CD4-positive, alpha-beta T cell (primary cell): ENCODE results near the gene H3-3A. TPM values are rescaled to one million over a fixed set of nuclear protein-coding genes. Genes with fewer than 3 reads are reported as not detected.

Experiments used
- ATAC-seq: fragments of 200-7000 bp; cut with Tn5 transposase; one replicate; pipeline ENCODE4 v1.10.0; 2022; ENCODE audit warnings: mild to moderate bottlenecking; ENCODE audit not compliant: poor library complexity
- CTCF ChIA-PET: fragments of 350-600 bp; sonication (Branson Sonifier 250); formaldehyde crosslinking; loops from one replicate; lab custom pipeline; 2021; ENCODE audit warnings: antibody characterized with exemption, inconsistent platforms; lab: Charles Lee
- POLR2A ChIA-PET: fragments of 350-600 bp; sonication (Branson Sonifier 250); formaldehyde crosslinking; loops from one replicate; lab custom pipeline; 2021; ENCODE audit warnings: antibody characterized with exemption, inconsistent platforms; lab: Charles Lee
- DNase-seq, 14 experiments: peaks; one replicate each; pipeline ENCODE4 v3.0.0-alpha.2; 2013 to 2020; ENCODE audit warnings: mixed read lengths in 2 of 14
- H3K27ac ChIP-seq, 2 donors: one replicate each; pipeline versions ENCODE4 v1.5.1 to v1.7.0; 2013; ENCODE audit warnings: low read length in 2 of 2, low read depth in 1 of 2, mild to moderate bottlenecking in 1 of 2
- H3K27me3 ChIP-seq, 2 experiments: 1 replicate in 1 of 2; 2 replicates in 1 of 2; pipeline versions ENCODE4 v1.6.1 to v1.7.0; 2013; ENCODE audit warnings: low read length in 2 of 2, control low read depth in 1 of 2, mild to moderate bottlenecking in 1 of 2, moderate library complexity in 1 of 2; ENCODE audit not compliant: insufficient read depth in 2 of 2, control insufficient read depth in 1 of 2
- H3K36me3 ChIP-seq: one replicate; pipeline ENCODE4 v1.6.1; 2013; ENCODE audit warnings: low read length, control low read depth; ENCODE audit not compliant: insufficient read depth
- H3K4me1 ChIP-seq: one replicate; pipeline ENCODE4 v1.6.1; 2013; ENCODE audit warnings: low read length, control low read depth; ENCODE audit not compliant: insufficient read depth
- H3K4me3 ChIP-seq: one replicate; pipeline ENCODE4 v1.5.1; 2013; ENCODE audit warnings: mild to moderate bottlenecking, low read length, moderate library complexity
- H3K9me3 ChIP-seq, 2 experiments: 1 replicate in 1 of 2; 2 replicates in 1 of 2; pipeline versions ENCODE4 v1.6.1 to v1.7.0; 2013; ENCODE audit warnings: low read length in 2 of 2, mild to moderate bottlenecking in 2 of 2, control low read depth in 1 of 2, moderate library complexity in 1 of 2; ENCODE audit not compliant: control insufficient read depth in 1 of 2, insufficient read depth in 1 of 2
- H3K27ac Mint-ChIP-seq: one replicate; pipeline ENCODE4 v1.8.0; 2020; ENCODE audit warnings: mixed read lengths
- H3K27me3 Mint-ChIP-seq: one replicate; pipeline ENCODE4 v1.8.0; 2021; ENCODE audit warnings: mixed read lengths
- H3K36me3 Mint-ChIP-seq: one replicate; pipeline ENCODE4 v1.8.0; 2021; ENCODE audit warnings: low read depth, mixed read lengths
- H3K4me1 Mint-ChIP-seq: one replicate; pipeline ENCODE4 v1.8.0; 2021; ENCODE audit warnings: low read depth, mixed read lengths
- H3K4me3 Mint-ChIP-seq: one replicate; pipeline ENCODE4 v1.8.0; 2020; ENCODE audit warnings: mild to moderate bottlenecking, mixed read lengths
- H3K9me3 Mint-ChIP-seq: one replicate; pipeline ENCODE4 v1.8.0; 2020; ENCODE audit warnings: mixed read lengths
- CTCF ChIP-seq: fragments of 200-600 bp; IDR thresholded peaks from one replicate; pipeline ENCODE4 v1.8.0; 2022; ENCODE audit warnings: antibody characterized with exemption, mild to moderate bottlenecking
- intact Hi-C, 2 experiments: fragments of 100-400 bp; cut with DNase I in 1 of 2; cut with micrococcal nuclease in 1 of 2; formaldehyde crosslinking; loops; one replicate each; pipeline versions ENCODE4 v1.15.1 to v1.9.0; 2023 to 2025; cut with DNase I, micrococcal nuclease
- total RNA-seq, 174 experiments: library from RNA in 2 of 174; stranded (reverse) in 2 of 174; gene quantifications; one replicate each; pipeline ENCODE4 v1.2.3 and lab custom pipeline; 2021 to 2026

H3-3A gene
- total RNA-seq, 2 experiments from 2014 or later: 372 to 380 TPM

DNA sequence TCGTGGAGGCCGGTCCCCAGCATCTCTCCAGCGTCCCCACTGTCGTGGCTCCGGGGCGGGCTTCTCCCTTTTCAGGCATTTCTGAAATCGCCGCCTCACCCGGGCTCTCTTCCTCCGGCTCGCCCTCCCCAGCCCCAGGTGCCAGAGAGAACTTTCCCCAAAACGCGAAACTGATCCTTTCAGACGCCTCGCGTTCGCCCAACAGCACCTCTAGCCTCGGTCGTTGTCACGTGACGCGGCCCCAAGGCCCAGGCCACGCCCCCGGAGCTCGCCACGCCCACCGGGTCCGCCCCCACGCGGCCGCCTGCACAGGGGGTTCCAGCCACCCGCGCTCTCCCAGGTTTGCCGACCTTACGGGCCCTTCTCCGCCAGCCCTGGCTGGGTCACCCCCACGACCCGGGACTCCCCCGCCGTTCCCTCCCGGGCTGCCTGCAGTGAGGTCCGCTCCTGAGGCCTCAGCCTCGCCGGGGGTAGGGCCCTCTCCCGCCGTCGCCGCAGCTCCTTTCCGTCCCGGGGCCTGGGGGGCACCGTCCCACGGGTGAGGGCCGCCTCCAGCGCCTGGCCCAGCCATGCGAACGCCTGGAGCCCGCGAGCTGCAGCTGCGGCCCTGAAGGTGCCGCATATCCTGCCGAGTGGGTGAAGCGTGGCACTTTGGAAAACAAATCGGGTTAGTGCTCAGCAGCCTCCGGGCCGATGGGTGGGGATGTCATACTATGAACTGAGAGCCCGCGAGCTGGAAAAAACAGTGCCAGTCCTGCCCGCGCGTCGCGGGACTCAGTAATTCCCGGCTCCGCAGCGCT lies 21.0 kb downstream of the H3-3A start:
- no peaks in the 10 kb centered on the region for H3K36me3 Mint-ChIP-seq

GRCh38 chr1:226085675-226086285 lies 23.3 kb downstream of the H3-3A start:
- ChIA-PET POLR2A (no interaction called here), CTCF (interaction anchor here (1.5 kb wide), 1 partner anchor 21 kb away, joined by 3 read pairs; no protein-coding TSS in a partner anchor)
- no peaks in the 10 kb centered on the region for H3K9me3 ChIP-seq
- Mint-ChIP-seq H3K27me3 (no peaks in the 10 kb centered on the region), H3K4me3 (peak overlapping the region; percentile 45), H3K36me3 (no peaks in the 10 kb centered on the region), H3K4me1 (peaks cover 10% of the 10 kb centered on the region), H3K9me3 (no peaks in the 10 kb centered on the region), H3K27ac (no peak overlapping the region)
- no peak overlapping the region for H3K27ac ChIP-seq
- no peak for ATAC-seq
- TF ChIP-seq CTCF: no peak
- no peak overlapping the region for H3K4me3 ChIP-seq
- intact Hi-C loops: no loop called here
- H3K27me3 ChIP-seq: no peaks in the 10 kb centered on the region
- DNase-seq: peak in 1 of 14 experiments; percentile 24
- H3K36me3 ChIP-seq: no peaks in the 10 kb centered on the region
- peaks cover 19% of the 10 kb centered on the region for H3K4me1 ChIP-seq

More for the DNA sequence above, 21.0 kb downstream of the H3-3A start:
- Mint-ChIP-seq H3K27me3 (no peaks in the 10 kb centered on the region), H3K4me3 (peak overlapping the region; percentile 91), H3K4me1 (peaks cover 10% of the 10 kb centered on the region), H3K9me3 (no peaks in the 10 kb centered on the region), H3K27ac (peak overlapping the region; percentile 39)
- Histone ChIP-seq H3K4me1 (peaks cover 19% of the 10 kb centered on the region), H3K4me3 (peak overlapping the region; percentile 77), H3K36me3 (no peaks in the 10 kb centered on the region), H3K27me3 (no peaks in the 10 kb centered on the region), H3K27ac (peak overlapping the region in 1 of 2 donors; percentile 7), H3K9me3 (no peaks in the 10 kb centered on the region)
- CTCF ChIA-PET: interaction anchor here (0.6 to 4.3 kb wide), 5 partner anchors 17 to 306 kb away, joined by 3 to 23 read pairs (median 3); partner anchors contain the start of gene SRP9
- peak; percentile 83 to 96 (median 90) for DNase-seq
- peak; percentile 94 for ATAC-seq
- TF ChIP-seq CTCF: no peak
- intact Hi-C loops: loop anchor here in 1 of 2 experiments (5.0 kb wide), 1 partner anchor 39 kb away; no protein-coding TSS in a partner anchor
- POLR2A ChIA-PET: interaction anchor here (0.6 to 4.5 kb wide), 17 partner anchors 10 to 638 kb away, joined by 3 to 49 read pairs (median 5); partner anchors contain the start of genes H3-3A, LIN9, SDE2 and SRP9

DNA sequence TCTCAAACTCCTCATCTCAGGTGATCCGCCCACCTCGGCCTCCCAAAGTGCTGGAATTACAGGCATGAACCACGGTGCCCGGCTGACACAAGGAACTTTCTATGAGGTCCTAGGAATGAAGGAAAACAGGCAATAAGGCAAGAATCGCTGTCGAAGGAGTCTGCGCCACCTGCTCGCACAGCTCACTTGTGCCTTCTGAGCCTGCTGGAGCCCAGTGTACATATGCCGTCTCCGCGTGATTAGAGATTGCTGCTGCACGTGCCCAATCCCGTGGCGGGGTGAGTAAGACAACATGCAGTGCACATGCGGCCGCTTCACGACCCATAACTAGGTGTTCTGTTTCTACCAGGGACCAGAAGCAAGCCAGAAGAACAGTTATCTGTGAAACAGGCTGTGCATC lies 24.3 kb downstream of the H3-3A start:
- DNase-seq: peak in 1 of 14 experiments; percentile 28
- Histone ChIP-seq H3K27me3 (no peaks in the 10 kb centered on the region), H3K4me3 (no peak overlapping the region), H3K4me1 (peaks cover 19% of the 10 kb centered on the region), H3K9me3 (no peaks in the 10 kb centered on the region), H3K36me3 (no peaks in the 10 kb centered on the region), H3K27ac (no peak overlapping the region)
- intact Hi-C loops: no loop called here
- TF ChIP-seq CTCF: no peak
- Mint-ChIP-seq H3K36me3 (no peaks in the 10 kb centered on the region), H3K4me1 (peaks cover 10% of the 10 kb centered on the region), H3K4me3 (no peak overlapping the region), H3K9me3 (no peaks in the 10 kb centered on the region), H3K27ac (no peak overlapping the region), H3K27me3 (no peaks in the 10 kb centered on the region)
- ATAC-seq: no peak
- ChIA-PET CTCF (interaction anchor here (1.5 kb wide), 1 partner anchor 22 kb away, joined by 3 read pairs; no protein-coding TSS in a partner anchor), POLR2A (no interaction called here)
